Natural killer cell (primary cell): Measurements from ENCODE around the gene CACNA1A. TPM values are rescaled to one million over a fixed set of nuclear protein-coding genes. Genes with fewer than 3 reads are reported as not detected.
A peak's percentile ranks its signal among the peaks of the same experiment; 100 is the strongest.

Experiments used
- ATAC-seq, 3 donors: fragments of 150-1000 bp in 2 of 3; fragments of 200-7000 bp in 1 of 3; cut with Tn5 transposase; 1 replicate in 1 of 3; 2 replicates in 2 of 3; pipeline ENCODE4 v1.10.0; 2021; ENCODE audit warnings: mild to moderate bottlenecking in 2 of 3, moderate library complexity in 2 of 3
- DNase-seq, 2 donors: peaks; one replicate each; pipeline versions ENCODE4 v3.0.0 to v3.0.0-alpha.2; 2013 to 2021; ENCODE audit warnings: mixed read lengths in 1 of 2
- H3K27ac ChIP-seq: one replicate; pipeline ENCODE4 v1.5.1; 2013; ENCODE audit warnings: mild to moderate bottlenecking, low read length
- H3K27me3 ChIP-seq: one replicate; pipeline ENCODE4 v1.6.1; 2013; ENCODE audit warnings: low read length; ENCODE audit not compliant: control insufficient read depth, insufficient read depth
- H3K36me3 ChIP-seq: one replicate; pipeline ENCODE4 v1.6.1; 2013; ENCODE audit warnings: low read length; ENCODE audit not compliant: control insufficient read depth, insufficient read depth
- H3K4me1 ChIP-seq: one replicate; pipeline ENCODE4 v1.6.1; 2013; ENCODE audit warnings: low read length; ENCODE audit not compliant: control insufficient read depth, insufficient read depth
- H3K4me3 ChIP-seq: one replicate; pipeline ENCODE4 v1.5.1; 2013; ENCODE audit warnings: low read length
- H3K9me3 ChIP-seq: one replicate; pipeline ENCODE4 v1.6.1; 2013; ENCODE audit warnings: low read length; ENCODE audit not compliant: control insufficient read depth, insufficient read depth
- H3K27ac Mint-ChIP-seq, 2 donors: one replicate each; pipeline ENCODE4 v1.8.0; 2022; ENCODE audit warnings: mild to moderate bottlenecking in 2 of 2, mixed read lengths in 2 of 2, moderate library complexity in 1 of 2
- H3K27me3 Mint-ChIP-seq, 2 donors: one replicate each; pipeline ENCODE4 v1.8.0; 2022; ENCODE audit warnings: low read depth in 2 of 2, mixed read lengths in 2 of 2
- H3K36me3 Mint-ChIP-seq: one replicate; pipeline ENCODE4 v1.8.0; 2022; ENCODE audit warnings: mixed read lengths
- H3K4me1 Mint-ChIP-seq, 2 donors: one replicate each; pipeline ENCODE4 v1.8.0; 2022; ENCODE audit warnings: mixed read lengths in 2 of 2
- H3K4me3 Mint-ChIP-seq: one replicate; pipeline ENCODE4 v1.8.0; 2022; ENCODE audit warnings: mild to moderate bottlenecking, moderate library complexity, mixed read lengths
- H3K9me3 Mint-ChIP-seq, 2 donors: one replicate each; pipeline ENCODE4 v1.8.0; 2022; ENCODE audit warnings: mixed read lengths in 2 of 2
- WGBS: methylation state at CpG from one replicate; pipeline ENCODE4 v1.1.7; 2013; ENCODE audit warnings: missing lambda C conversion rate; ENCODE audit not compliant: insufficient coverage; 5-methylcytosine and 5-hydroxymethylcytosine counted together
- intact Hi-C: fragments of 100-400 bp; cut with micrococcal nuclease; formaldehyde crosslinking; loops from one replicate; pipeline ENCODE4 v1.14.2; 2022
- total RNA-seq, 4 donors: library from RNA; stranded (reverse); fragments of 120-200 nt in 1 of 4; gene quantifications; one replicate each; pipeline versions ENCODE4 v1.2.3 to v1.2.4, GENCODE V29; 2013 to 2022
- TF ChIP-seq, protein P1 (sequence below): fragments of 200-600 bp; IDR thresholded peaks from one replicate; pipeline ENCODE4 v1.8.0; 2022; ENCODE audit warnings: antibody characterized with exemption

The CACNA1A gene
- total RNA-seq, 3 donors from 2014 or later (not counting 1 experiment from before 2014, with no cell fraction given), result 0.59 to 0.85 (median 0.75) TPM

DNA sequence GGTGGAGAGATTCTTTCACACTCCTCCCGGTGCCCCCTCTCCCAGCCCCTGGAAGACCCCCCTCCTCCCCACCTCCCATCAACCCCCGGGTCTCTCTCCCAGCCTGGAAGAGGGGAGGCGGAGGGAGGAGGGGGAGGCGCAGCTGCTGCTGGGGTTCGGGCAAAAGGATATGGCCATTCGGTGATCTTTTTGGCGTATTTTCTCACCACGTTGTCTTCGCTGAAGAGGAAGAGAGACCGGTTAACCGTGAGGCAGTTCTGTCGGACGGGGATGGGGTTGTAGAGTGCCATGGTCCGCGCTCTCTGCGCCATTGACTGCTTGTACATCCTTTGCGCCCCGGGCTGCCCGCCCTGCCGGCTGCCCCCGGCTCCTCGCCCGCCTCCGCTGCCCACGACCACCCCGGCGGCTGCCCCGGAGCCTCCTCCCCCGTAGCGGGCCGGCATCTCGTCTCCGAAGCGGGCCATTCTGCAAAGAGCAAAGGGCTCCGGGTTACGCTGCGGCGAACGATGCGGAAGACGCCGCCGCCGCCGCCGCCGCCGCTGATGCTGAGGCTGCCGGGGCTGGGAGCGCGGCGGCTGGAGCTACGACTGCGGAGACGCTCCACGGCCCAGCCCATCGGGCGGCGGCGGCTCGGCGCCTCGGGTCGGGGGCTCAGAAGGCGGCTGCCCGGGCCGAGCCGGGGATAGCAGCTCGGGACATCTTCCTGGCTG, 363 bp downstream of the CACNA1A start:
- peak in 1 of 3 donors; percentile 69 for ATAC-seq
- peaks cover 37 to 57% of the 10 kb centered on the region in 2 donors for H3K27me3 Mint-ChIP-seq
- intact Hi-C loops, result no loop called here

DNA sequence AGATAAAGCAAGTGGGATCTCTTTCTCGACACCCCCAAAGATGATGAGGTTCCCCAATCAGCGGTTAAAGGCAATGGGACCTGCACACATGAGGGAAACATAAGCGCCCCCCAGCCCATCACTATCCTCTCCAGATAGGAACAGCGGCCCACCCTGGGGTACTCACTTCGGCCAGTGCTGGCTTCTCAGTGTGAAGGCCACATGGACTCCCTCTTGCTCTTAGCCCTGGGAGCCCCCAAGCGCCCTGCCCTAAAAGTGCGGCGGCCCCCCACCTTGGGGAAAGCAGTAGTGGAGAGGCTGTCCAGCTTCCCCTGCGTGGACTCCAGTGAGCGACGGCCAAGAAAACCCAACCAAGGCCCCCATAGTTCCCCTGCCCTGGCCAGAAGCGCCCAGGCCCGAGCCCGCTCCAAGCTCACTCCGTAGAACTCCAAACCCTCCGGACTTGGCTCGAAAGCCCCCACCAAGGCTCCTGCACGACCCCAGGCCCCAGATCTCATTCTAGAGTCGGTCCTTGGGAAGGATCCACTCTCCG, 1.0 kb downstream of the CACNA1A start:
- H3K4me3 Mint-ChIP-seq, result peak overlapping the region; percentile 17
- intact Hi-C loops, result no loop called here
- 42% methylated on average over 20 of the region's 20 CpGs for WGBS
- TF ChIP-seq, protein P1, sequence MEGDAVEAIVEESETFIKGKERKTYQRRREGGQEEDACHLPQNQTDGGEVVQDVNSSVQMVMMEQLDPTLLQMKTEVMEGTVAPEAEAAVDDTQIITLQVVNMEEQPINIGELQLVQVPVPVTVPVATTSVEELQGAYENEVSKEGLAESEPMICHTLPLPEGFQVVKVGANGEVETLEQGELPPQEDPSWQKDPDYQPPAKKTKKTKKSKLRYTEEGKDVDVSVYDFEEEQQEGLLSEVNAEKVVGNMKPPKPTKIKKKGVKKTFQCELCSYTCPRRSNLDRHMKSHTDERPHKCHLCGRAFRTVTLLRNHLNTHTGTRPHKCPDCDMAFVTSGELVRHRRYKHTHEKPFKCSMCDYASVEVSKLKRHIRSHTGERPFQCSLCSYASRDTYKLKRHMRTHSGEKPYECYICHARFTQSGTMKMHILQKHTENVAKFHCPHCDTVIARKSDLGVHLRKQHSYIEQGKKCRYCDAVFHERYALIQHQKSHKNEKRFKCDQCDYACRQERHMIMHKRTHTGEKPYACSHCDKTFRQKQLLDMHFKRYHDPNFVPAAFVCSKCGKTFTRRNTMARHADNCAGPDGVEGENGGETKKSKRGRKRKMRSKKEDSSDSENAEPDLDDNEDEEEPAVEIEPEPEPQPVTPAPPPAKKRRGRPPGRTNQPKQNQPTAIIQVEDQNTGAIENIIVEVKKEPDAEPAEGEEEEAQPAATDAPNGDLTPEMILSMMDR, result no peak
- no peak overlapping the region for H3K4me3 ChIP-seq
- no peak overlapping the region for H3K27ac ChIP-seq
- DNase-seq (no peak), ATAC-seq (no peak)
- H3K9me3 Mint-ChIP-seq, result no peaks in the 10 kb centered on the region
- no peak overlapping the region for H3K27ac Mint-ChIP-seq
- H3K27me3 Mint-ChIP-seq, result peaks cover 37 to 55% of the 10 kb centered on the region in 2 donors
- peaks cover 0 to 4% of the 10 kb centered on the region in 2 donors for H3K4me1 Mint-ChIP-seq
- H3K4me1 ChIP-seq, result no peaks in the 10 kb centered on the region
- no peaks in the 10 kb centered on the region for H3K9me3 ChIP-seq
- no peaks in the 10 kb centered on the region for H3K36me3 ChIP-seq
- peaks cover 16% of the 10 kb centered on the region for H3K27me3 ChIP-seq
- H3K36me3 Mint-ChIP-seq, result no peaks in the 10 kb centered on the region

More for the DNA sequence above, 363 bp downstream of the CACNA1A start:
- Mint-ChIP-seq H3K27ac (no peak overlapping the region), H3K9me3 (no peaks in the 10 kb centered on the region), H3K4me1 (peaks cover 0 to 4% of the 10 kb centered on the region in 2 donors), H3K36me3 (no peaks in the 10 kb centered on the region), H3K4me3 (no peak overlapping the region)
- Histone ChIP-seq H3K27me3 (peaks cover 16% of the 10 kb centered on the region), H3K4me1 (no peaks in the 10 kb centered on the region), H3K27ac (no peak overlapping the region), H3K9me3 (no peaks in the 10 kb centered on the region), H3K4me3 (no peak overlapping the region), H3K36me3 (no peaks in the 10 kb centered on the region)
- TF ChIP-seq, protein P1, result no peak
- peak in 1 of 2 donors; percentile 16 for DNase-seq
- 4% methylated on average over 62 of the region's 69 CpGs for WGBS

DNA sequence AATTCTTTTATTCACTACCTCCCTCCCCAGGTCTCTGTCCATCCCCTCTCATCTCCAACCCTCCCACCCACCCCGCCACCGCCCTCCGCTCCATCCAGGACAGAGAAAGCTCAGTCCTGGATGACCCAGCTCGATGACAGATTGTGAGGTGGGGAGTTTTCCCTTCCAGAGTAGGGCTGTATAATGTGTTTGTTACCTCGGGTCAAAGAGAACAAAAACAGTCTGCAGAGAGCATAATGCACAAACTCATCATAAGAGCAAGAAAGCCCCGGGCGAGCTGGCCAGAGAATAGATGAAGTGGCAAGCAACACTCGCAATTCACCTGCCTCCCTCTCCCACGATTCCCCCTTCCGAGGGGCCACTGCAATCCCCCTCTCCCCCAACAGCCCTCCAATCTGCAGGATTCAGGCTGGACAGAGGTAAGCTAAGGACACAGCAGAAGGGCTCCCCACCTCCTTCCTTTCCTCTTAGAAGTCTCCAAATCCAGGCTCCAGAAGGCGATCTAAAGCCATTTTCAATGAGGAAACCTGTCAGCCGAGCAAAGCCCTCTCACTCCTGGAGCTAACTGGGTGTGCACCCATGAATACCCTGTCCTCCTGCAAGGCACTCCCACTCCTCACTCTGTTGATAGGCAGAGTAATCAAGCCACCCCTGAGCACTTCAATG, 2.6 kb downstream of the CACNA1A start:
- peaks cover 15% of the 10 kb centered on the region for H3K27me3 ChIP-seq
- DNase-seq (no peak), ATAC-seq (no peak)
- no peaks in the 10 kb centered on the region for H3K36me3 ChIP-seq
- H3K9me3 ChIP-seq, result no peaks in the 10 kb centered on the region
- Mint-ChIP-seq H3K36me3 (no peaks in the 10 kb centered on the region), H3K9me3 (no peaks in the 10 kb centered on the region), H3K27ac (no peak overlapping the region), H3K4me3 (no peak overlapping the region), H3K4me1 (peaks cover 0 to 4% of the 10 kb centered on the region in 2 donors), H3K27me3 (peaks cover 28 to 40% of the 10 kb centered on the region in 2 donors)
- no peak overlapping the region for H3K4me3 ChIP-seq
- 55% methylated on average over 9 of the region's 12 CpGs for WGBS
- intact Hi-C loops, result no loop called here
- H3K4me1 ChIP-seq, result no peaks in the 10 kb centered on the region
- no peak overlapping the region for H3K27ac ChIP-seq
- TF ChIP-seq, protein P1, result no peak
